BLaER1 treated with 17β-estradiol and CSF1 and Interleukin-3, amounts not matched to agents 10 nM and 100 nM (cell line): ENCODE results near the gene ABCB11.
"Not testable (repeated sequence)": the region's sequence is repeated elsewhere in the genome, so short reads cannot be mapped to it uniquely, and the experiment has no call there.

Experiments used
- H3K27ac ChIP-seq, 11 experiments: shearing (Covaris generic); formaldehyde crosslinking; 2 replicates each; pipeline ENCODE4 v1.8.1; 2022
- H3K27me3 ChIP-seq, 11 experiments: shearing (Covaris generic); formaldehyde crosslinking; 2 replicates each; pipeline ENCODE4 v1.8.1; 2022
- H3K36me3 ChIP-seq, 11 experiments: shearing (Covaris generic); formaldehyde crosslinking; 2 replicates each; pipeline ENCODE4 v1.8.1; 2022
- H3K4me1 ChIP-seq, 10 experiments: shearing (Covaris generic); formaldehyde crosslinking; 2 replicates each; pipeline ENCODE4 v1.8.1; 2022
- H3K4me2 ChIP-seq, 11 experiments: shearing (Covaris generic); formaldehyde crosslinking; 2 replicates each; pipeline ENCODE4 v1.8.1; 2022
- H3K4me3 ChIP-seq, 10 experiments: shearing (Covaris generic); formaldehyde crosslinking; 2 replicates each; pipeline ENCODE4 v1.8.1; 2022
- H3K9ac ChIP-seq, 11 experiments: shearing (Covaris generic); formaldehyde crosslinking; 2 replicates each; pipeline ENCODE4 v1.8.1; 2022
- H3K9me3 ChIP-seq, 11 experiments: shearing (Covaris generic); formaldehyde crosslinking; replicated peaks in 1 of 11; 2 replicates each; pipeline ENCODE4 v1.8.1; 2022
- H4K20me1 ChIP-seq, 11 experiments: shearing (Covaris generic); formaldehyde crosslinking; 2 replicates each; pipeline ENCODE4 v1.8.1; 2022
- Cebpa-rat ChIP-seq, 11 experiments: shearing (Covaris generic); IDR thresholded peaks; 2 replicates each; pipeline ENCODE4 v1.8.1; 2022

The ABCB11 gene

DNA sequence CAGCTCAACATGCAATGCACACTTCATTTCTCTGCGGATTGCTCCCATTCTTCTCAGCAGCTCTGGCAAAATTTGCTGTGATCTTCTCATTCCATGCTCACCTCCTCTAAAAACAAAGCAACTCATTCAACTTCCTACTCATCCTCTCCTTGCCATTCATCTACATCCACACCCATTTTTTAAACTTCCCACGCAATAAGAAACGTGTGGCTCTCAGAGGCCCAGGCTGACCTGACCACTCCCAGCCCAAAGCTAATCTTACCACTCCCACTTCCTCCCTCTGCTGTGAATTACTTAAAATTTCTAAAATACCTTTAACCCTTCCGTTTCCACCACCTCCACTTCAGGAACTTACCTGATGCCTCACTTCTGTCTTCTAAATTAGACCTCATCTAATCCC is 15.2 kb downstream of the ABCB11 start:
- Histone ChIP-seq H4K20me1 (no peaks in the 10 kb centered on the region), H3K27me3 (peaks cover 0 to 40% (median 0%) of the 10 kb centered on the region in 11 experiments; a peak in 8 of 22 replicates), H3K36me3 (no peaks in the 10 kb centered on the region), H3K4me1 (peaks cover 0 to 8% (median 0%) of the 10 kb centered on the region in 10 experiments; a peak in 3 of 20 replicates), H3K4me2 (peak overlapping the region in 4 of 11 experiments; percentile 4 to 51 (median 24); a peak in 4 of 22 replicates), H3K27ac (no peak overlapping the region), H3K9me3 (no peaks in the 10 kb centered on the region; a peak in 1 of 22 replicates), H3K4me3 (no peak overlapping the region), H3K9ac (no peak overlapping the region)
- TF ChIP-seq Cebpa-rat (IDR thresholded peaks at IDR 0.05), result no peak

DNA sequence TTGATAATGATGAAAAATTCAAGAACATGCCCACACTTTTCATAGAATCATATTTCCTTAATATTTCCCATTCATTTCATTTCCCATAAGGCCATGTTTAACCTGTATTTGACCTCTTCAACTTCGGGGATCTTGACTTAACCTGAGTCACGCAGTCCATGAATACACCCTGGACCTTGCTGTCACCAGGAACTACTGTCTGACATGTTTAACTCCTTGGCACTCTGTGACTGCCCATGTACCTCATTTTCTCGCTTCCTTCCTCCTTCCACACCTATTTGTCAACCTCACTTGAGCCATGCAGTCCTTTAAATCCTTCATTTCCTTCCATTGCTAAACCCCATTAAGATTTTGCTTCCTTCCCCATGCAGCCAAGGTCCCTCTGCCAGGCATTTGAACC is 16.3 kb downstream of the ABCB11 start:
- peaks cover 0 to 8% (median 0%) of the 10 kb centered on the region in 10 experiments; a peak in 3 of 20 replicates for H3K4me1 ChIP-seq
- H3K4me2 ChIP-seq, result no peak overlapping the region
- H3K4me3 ChIP-seq, result no peak overlapping the region
- no peaks in the 10 kb centered on the region; a peak in 1 of 22 replicates for H3K9me3 ChIP-seq
- no peaks in the 10 kb centered on the region for H3K36me3 ChIP-seq
- TF ChIP-seq Cebpa-rat (IDR thresholded peaks at IDR 0.05), result no peak
- no peak overlapping the region for H3K9ac ChIP-seq
- no peaks in the 10 kb centered on the region for H4K20me1 ChIP-seq
- H3K27me3 ChIP-seq, result peaks cover 0 to 51% (median 5%) of the 10 kb centered on the region in 11 experiments; a peak in 10 of 22 replicates
- no peak overlapping the region for H3K27ac ChIP-seq

DNA sequence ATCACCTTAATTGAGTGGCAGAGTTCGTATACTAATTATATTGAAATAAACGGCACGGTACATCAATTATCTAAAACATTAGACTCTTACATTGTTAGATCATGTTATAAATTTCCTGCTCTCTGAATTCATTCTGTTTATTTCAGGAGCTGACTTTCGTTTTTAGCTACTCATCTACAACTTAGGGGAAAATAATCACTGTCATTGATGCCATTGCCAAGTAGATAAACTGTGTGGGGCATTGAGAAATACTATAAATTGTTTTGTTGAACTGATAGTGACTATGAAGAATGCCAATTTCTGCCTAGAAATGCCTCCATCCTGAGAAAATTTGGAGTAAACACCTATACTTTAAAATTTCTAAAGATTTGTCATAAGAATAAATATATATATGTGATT is 17.5 kb downstream of the ABCB11 start:
- H3K27ac ChIP-seq, result no peak overlapping the region
- H3K27me3 ChIP-seq, result peaks cover 0 to 60% (median 5%) of the 10 kb centered on the region in 11 experiments; a peak in 10 of 22 replicates
- H3K9me3 ChIP-seq, result no peaks in the 10 kb centered on the region
- no peak overlapping the region for H3K4me2 ChIP-seq
- no peaks in the 10 kb centered on the region for H3K36me3 ChIP-seq
- peaks cover 0 to 8% (median 0%) of the 10 kb centered on the region in 10 experiments; a peak in 4 of 20 replicates for H3K4me1 ChIP-seq
- no peak for TF ChIP-seq Cebpa-rat (IDR thresholded peaks at IDR 0.05)
- H3K4me3 ChIP-seq, result no peak overlapping the region
- no peaks in the 10 kb centered on the region for H4K20me1 ChIP-seq
- H3K9ac ChIP-seq, result no peak overlapping the region

DNA sequence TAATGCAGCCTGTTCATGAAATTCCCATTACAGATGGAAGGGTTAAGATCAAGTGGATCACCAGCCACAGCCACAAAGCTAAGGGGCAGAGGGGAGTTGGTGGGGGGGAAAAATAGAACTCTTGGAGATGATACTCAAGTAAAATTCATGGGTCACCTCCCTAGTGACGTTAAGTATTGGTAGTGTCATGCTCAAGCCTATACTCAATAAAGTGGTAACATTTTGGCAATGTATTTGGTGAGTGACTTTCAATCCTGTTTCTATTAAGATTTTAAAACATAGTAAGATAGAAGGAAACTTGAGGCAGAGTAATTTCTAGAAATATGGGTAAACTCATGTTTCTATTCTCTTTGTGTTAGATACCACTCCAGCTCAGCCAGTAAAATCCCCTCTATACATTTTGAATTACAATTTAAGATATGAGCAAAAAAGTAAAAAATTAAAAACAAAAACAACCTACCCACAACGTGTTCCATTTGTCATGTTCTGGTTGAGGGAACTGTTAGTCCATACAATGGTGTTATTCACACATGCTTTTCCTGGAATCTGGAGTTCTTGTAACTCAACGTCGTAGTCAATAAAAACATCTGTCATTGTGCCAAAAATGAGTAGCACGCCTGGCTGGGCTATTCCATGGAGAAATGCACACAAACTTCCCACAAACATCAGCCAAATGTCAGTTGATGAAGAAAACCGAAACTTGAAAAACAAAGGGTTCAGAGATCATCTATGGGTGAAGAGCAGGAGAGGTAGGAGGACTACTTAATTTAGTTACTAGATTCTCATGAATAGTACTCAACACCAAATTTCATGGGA is 18.1 kb downstream of the ABCB11 start:
- Histone ChIP-seq H3K27me3 (peaks cover 0 to 63% (median 5%) of the 10 kb centered on the region in 11 experiments; a peak in 10 of 22 replicates), H3K4me1 (peaks cover 4 to 14% (median 5%) of the 10 kb centered on the region in 10 experiments; a peak in 19 of 20 replicates), H3K4me3 (no peak overlapping the region), H3K36me3 (no peaks in the 10 kb centered on the region), H3K27ac (no peak overlapping the region), H3K9me3 (no peaks in the 10 kb centered on the region), H4K20me1 (no peaks in the 10 kb centered on the region), H3K9ac (no peak overlapping the region), H3K4me2 (no peak overlapping the region)
- TF ChIP-seq Cebpa-rat (IDR thresholded peaks at IDR 0.05), result no peak

DNA sequence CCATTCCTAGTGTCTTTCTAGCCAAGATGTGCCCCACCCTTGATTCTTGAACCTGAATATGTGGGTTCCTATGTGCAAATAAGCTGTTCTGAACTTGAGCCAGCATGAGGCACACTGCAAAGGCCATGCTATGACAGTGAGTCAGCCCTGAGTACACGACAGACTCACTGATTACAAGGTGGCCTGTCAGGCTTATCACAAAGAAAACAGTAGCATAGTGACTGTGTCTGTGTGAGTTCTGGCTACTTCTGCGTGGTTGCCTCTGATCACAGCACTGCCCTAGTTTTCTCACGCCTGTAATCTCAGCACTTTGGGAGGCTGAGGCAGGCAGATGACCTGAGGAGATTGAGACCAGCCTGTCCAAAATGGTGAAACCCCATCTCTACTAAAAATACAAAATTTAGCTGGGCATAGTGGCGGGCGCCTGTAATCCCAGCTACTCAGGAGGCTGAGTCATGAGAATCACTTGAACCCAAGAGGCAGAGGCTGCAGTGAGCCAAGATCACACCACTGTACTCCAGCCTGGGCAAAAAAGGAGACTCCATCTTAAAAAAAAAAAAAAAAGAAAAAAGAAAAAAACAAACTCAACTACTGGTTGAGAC is 18.8 kb downstream of the ABCB11 start:
- H3K4me3 ChIP-seq, H3K9me3 ChIP-seq, H3K9ac ChIP-seq, H3K27ac ChIP-seq, H3K4me2 ChIP-seq, H4K20me1 ChIP-seq, H3K36me3 ChIP-seq: not testable (repeated sequence)
- H3K4me1 ChIP-seq, result peaks cover 8 to 21% (median 12%) of the 10 kb centered on the region in 10 experiments; a peak in 19 of 20 replicates
- peaks cover 0 to 64% (median 5%) of the 10 kb centered on the region in 11 experiments; a peak in 10 of 22 replicates for H3K27me3 ChIP-seq

DNA sequence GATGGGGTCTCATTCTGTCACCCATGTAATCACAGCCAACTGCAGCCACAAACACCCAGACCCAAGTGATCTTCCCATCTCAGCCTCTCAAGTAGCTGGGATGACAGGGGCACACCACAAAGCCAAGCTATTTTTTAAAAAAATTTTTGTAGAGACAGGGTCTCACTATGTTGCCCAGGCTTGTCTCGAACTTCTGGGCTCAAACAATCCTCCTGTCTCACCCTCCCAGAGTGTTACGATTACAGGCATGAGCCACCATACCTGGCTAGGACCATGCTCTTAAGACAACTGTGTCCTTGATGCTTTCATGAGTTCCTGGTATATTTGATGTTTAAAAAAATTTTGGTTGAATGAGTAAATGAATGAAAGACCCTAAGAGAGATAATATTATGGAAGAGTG is 19.4 kb downstream of the ABCB11 start:
- no peak overlapping the region for H3K27ac ChIP-seq
- TF ChIP-seq Cebpa-rat (IDR thresholded peaks at IDR 0.05), result no peak
- H3K4me1 ChIP-seq, result peaks cover 8 to 26% (median 13%) of the 10 kb centered on the region in 10 experiments; a peak in 19 of 20 replicates
- H4K20me1 ChIP-seq, result no peaks in the 10 kb centered on the region
- no peak overlapping the region for H3K4me2 ChIP-seq
- H3K4me3 ChIP-seq, result no peak overlapping the region
- H3K9ac ChIP-seq, result no peak overlapping the region
- peaks cover 0 to 70% (median 5%) of the 10 kb centered on the region in 11 experiments; a peak in 10 of 22 replicates for H3K27me3 ChIP-seq
- no peaks in the 10 kb centered on the region for H3K36me3 ChIP-seq
- H3K9me3 ChIP-seq, result peaks cover 0 to 8% (median 6%) of the 10 kb centered on the region in 11 experiments; a peak in 10 of 22 replicates

DNA sequence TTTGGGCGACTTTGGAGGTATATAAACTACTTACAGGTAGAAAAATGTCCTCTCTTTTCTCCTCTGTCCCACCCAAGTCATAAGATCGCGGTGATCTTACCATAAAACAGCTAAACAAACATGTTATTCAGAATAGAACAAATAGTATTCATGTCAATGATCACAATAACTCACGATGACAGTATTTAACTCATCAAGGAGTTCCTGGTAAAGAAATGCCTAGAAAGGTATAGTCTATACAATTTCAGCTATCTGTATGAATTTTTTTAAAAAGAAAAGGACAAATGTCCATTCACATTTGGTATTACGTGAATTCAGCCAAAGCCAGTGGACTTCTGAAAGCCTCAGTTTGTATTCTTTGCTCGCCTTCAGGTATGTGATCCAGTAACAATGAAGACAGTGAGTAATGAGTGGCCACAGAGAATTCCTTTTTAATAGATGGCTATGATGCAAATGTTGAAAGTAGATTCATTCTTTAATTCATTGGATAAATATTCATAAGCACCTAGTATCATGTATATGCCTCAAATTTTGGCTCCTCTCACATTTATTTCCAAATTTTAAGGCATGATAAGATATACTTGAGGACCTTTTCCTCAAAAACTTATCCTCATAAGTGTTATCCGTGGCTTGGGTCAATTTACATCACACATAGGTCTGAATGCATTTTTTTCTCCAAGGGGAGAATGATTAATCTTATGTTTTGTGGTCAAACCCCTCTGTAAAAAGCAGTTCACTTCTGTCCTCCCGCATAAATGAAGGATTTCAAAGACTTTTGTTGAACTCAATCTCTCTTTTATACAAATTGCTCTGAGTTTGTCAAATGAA is 20.3 kb downstream of the ABCB11 start:
- no peak for TF ChIP-seq Cebpa-rat (IDR thresholded peaks at IDR 0.05)
- no peaks in the 10 kb centered on the region for H3K36me3 ChIP-seq
- no peak overlapping the region for H3K9ac ChIP-seq
- H3K4me2 ChIP-seq, result no peak overlapping the region
- H3K27ac ChIP-seq, result no peak overlapping the region
- peaks cover 0 to 10% (median 7%) of the 10 kb centered on the region in 11 experiments; a peak in 10 of 22 replicates for H3K9me3 ChIP-seq
- H4K20me1 ChIP-seq, result no peaks in the 10 kb centered on the region
- H3K4me3 ChIP-seq, result no peak overlapping the region
- peaks cover 0 to 78% (median 5%) of the 10 kb centered on the region in 11 experiments; a peak in 10 of 22 replicates for H3K27me3 ChIP-seq
- H3K4me1 ChIP-seq, result peaks cover 8 to 23% (median 13%) of the 10 kb centered on the region in 10 experiments; a peak in 19 of 20 replicates

DNA sequence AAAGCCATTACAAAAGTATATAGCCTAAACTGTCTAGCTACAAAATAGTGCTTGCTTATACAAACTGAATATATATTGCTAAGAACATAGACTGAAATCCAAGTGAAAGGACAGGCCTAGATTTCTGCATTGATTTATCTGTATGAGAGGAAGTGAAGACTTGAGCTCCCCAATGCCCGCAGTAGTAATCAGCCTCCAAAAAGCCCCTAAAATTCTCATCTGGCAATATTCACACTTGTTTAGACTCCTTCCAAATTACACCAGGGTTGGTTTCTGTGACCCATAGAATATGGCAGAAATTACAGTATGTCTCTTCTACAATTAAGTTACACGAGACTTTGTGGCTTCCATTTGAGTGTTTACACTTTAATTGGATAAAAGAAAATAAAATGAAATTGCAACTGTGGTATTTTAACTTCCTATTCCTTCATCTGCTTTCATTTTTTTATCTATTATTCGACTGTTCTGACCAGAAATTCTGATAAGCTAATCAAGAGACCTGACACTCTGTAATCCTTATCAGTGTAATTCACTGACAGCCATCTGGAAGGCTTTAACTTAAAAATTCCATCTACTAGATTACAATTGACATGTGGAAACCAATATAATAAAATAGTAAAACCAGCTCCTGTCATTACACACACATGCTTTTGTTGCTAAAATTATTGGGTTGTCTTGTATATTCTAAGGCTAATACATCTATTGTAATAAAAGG is 21.1 kb downstream of the ABCB11 start:
- TF ChIP-seq Cebpa-rat (IDR thresholded peaks at IDR 0.05), result no peak
- H3K9me3 ChIP-seq, result peaks cover 0 to 10% (median 7%) of the 10 kb centered on the region in 11 experiments; a peak in 11 of 22 replicates
- H4K20me1 ChIP-seq, result no peaks in the 10 kb centered on the region
- no peak overlapping the region for H3K27ac ChIP-seq
- H3K27me3 ChIP-seq, result peaks cover 0 to 87% (median 5%) of the 10 kb centered on the region in 11 experiments; a peak in 10 of 22 replicates
- no peak overlapping the region for H3K9ac ChIP-seq
- no peaks in the 10 kb centered on the region for H3K36me3 ChIP-seq
- peaks cover 10 to 20% (median 18%) of the 10 kb centered on the region in 10 experiments for H3K4me1 ChIP-seq
- no peak overlapping the region for H3K4me3 ChIP-seq
- H3K4me2 ChIP-seq, result no peak overlapping the region
